HG02588 (cell line): ENCODE results near the gene NCKAP5.

Experiments used
- ATAC-seq: cut with Tn5 transposase; IDR thresholded peaks from one replicate; pipeline ENCODE4 v1.9.1; 2021; ENCODE audit warnings: mild to moderate bottlenecking, moderate library complexity; ENCODE audit not compliant: unreplicated experiment

The NCKAP5 gene

DNA sequence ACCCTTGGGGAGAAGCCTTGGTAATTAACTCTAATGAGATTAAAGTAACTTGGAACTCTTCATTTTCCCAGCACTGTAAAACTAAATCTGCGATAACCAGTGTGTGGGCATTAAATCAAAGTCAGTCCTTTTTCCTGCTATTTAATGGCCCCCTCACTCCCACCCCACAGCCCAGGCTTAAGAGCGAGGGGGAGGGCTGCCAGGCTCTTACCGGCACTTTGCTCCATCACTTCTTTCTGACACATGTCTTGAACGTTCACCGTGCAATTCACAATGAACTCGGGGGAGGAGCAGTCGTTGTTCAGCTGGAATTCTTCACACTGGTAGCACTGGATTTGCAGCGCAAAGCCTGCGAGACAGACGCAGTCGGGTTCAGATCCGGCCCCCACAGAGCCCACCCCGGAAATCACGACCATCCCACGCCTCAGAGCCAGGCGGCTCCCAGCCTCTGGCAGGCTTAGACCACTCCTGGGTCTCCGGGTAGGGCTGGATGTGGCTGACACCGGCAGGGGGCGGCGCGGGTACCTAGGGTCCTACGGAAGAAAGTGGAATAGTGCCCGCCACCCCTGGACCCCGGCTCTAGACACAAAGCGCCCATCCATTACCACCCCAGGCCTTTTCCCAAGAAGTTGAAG, 900.0 kb downstream of the NCKAP5 start:
- no peak for ATAC-seq

DNA sequence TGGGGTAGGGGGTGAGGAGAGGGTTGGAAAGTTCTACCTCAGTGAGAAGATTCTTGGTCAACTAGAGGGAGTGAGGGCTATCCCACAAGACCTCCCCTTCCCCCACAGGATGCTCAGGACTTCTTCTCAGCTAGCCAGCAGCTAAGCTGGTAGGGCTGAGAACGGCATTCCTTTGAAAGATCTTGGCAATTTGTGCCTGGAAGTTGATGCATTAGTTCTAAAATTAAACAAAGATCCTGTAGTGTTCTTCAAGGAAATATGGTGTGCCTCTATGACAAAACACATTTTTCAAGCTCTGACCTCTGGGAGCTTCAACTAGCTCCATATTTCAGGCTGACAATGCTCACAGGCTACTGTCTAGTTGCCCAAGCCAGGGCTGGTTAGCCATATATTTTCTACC, 900.6 kb downstream of the NCKAP5 start:
- ATAC-seq, result no peak

DNA sequence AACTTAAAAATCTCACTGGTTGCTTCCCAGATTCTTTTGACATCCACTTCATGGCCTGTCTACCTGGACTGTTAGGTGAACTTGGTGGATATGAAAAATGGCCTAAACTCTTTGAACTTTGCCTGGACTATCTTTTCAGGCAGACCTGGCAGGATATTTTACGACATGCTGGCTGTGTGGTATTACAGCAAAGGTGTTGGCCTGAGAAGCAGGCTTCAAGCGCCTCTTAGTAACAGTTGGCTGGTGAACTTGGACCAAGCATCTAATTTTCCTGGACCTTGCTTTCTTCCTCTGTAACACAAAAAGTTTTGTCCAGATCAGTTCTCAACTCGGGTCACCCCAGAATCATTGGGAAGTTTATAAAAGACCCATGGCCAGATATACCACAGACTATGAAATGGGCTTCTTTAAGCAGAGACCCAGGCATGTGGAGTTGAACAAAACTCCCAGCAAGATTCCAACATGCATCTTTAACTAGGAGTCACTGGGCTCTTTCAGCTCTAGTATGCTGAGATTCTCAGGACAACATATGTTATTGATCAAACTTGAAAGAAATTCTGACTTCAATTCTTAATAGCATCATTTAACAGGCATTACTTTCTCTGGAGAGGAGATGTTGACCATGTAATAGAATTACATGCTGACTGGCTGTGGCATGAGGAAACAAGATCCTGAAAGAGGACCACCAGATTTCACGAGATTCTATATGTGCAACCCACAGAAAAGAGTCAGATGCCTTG, 902.7 kb downstream of the NCKAP5 start:
- no peak for ATAC-seq

DNA sequence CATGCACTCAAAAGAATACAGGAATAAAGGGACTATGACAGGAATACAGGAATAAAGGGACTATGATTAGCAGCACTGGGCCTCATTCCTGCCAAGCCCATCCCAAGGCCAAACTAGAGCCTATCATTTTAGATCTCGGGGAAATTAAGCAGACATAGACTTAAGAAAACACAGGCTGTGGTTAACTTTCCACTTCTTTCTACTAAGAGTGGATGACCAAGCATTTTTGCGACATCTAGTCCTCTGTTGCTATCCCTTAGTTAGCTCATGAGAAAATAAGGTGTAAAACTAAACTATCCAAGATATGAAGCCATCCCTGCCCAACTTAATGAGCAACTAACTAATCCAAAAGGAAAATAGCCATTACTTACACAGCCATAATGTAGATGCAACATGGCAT, 904.2 kb downstream of the NCKAP5 start:
- ATAC-seq, result no peak

DNA sequence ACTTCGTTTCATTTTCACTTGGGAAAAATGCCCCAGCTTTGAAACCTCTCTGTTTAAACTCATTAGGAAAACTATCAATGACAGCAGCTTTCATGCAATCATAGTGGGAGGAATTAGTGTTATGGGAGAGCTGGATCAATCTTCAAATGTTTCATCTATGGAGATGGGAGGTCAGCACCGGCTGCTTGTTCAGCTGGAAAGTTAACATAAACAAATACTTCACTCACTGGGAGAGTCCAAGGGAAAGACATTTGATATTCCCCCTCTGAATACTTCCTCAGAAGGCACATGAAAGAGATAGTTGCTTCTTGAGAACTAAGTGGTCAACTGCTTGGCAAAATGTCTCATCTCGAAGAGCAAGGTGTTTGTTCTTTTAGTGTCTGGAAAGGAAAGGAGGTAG, 905.5 kb downstream of the NCKAP5 start:
- ATAC-seq, result no peak

DNA sequence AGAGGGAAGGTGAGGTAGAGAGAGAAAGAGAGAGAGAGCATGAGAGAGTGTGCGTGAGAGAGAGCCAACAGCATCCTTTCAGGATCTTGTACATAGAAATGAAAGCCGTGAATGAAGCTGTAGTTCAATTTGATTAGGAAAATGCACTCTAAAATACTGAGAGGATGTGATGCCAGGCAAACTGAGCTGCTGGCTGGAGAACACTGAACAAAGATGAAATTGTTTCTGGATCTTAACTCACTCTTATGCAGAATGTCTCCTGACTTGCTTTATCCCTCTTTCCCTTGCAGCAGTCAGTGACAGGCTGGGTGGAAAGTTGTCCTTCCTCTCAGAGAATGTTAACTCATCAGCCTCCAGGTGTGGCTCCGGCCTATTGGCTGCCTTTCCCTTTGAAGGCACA, 908.9 kb downstream of the NCKAP5 start:
- no peak for ATAC-seq

DNA sequence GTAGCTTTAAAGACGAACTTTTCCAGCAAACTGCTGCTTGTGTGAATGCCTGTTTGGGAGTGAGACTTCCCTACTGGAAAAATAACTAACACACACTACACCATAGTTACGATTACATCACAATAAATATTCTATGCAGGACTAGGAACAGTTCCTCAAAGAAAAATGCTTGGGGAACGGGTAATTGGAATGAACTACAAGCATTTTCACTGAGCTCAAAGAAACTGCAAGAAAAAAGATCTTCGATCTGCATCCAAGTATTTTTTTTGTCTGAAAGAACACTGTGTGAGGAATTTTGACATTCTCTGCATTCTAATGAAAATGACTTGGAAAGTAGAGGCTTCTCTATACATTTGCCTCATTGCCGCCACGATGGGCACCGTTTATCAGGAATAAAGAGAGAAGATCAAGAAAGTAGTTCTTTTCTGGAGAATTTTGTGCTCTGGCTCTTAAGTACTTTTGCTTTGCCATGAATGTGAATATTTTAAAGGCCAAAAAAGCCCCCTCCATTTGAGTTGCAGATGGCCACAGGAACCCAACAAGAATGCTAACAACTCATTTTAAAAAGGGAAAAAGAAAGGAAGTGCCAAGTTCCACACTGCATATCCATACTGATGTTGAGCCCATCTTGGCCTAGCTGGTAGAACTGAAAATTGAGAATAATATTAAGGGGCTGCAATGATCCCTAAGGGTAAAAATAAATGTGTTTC, 911.8 kb downstream of the NCKAP5 start:
- ATAC-seq, result no peak

DNA sequence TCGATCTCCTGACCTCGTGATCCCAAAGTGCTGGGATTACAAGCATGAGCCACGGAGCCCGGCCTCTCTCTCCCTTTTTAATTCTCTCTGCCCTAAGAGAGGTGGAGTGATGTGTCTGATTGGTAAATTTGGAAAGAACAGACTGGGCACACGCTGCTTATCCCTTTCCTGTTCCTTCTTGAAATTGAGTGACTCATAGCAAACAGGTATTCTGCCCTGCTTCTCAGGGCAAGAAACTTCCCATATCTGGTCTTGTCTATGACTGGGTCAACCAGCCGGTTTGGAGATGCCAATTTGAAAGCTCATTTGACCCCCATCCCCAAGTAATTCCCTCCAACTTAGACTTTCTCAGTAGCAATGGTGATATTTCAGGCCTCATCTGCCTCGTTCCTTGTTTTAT, 913.3 kb downstream of the NCKAP5 start:
- no peak for ATAC-seq

DNA sequence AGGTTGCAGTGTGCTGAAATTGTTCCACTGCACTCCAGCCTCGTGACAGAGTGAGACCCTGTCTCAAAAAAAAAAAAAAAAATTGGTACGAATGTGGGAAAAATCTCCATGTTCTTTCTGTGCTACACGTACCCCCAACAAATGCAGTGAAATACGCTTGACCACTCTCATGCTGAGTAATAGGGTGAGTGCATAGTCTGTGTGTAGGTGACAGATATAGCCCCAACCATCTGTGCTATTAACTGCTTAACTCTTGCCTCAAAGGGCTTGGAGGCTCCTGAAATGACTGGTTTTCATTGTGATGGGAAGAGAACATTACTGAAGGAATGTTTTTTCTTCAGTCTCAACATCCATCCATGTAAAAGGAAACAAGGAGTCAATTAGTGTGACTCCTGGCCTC, 913.9 kb downstream of the NCKAP5 start:
- ATAC-seq, result no peak

DNA sequence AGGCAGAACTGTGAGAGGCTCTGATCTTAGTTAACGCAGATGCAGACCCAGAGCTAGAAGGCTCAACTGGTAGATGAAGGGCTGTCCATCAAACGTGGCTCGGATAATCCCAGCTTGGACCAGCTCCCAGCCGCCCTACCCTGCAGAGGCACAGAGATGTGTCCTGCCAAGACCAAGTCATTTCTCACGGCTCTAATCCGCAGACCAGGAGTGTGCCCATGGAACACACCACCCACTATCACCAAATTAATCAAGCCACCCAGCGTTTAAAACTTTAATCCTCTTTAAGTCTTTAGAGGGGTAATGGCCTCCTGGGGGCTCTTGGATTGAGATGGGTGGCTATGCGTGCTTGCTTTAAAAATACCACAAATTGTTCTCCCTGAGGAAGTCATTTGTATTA, 915.8 kb downstream of the NCKAP5 start:
- no peak for ATAC-seq

DNA sequence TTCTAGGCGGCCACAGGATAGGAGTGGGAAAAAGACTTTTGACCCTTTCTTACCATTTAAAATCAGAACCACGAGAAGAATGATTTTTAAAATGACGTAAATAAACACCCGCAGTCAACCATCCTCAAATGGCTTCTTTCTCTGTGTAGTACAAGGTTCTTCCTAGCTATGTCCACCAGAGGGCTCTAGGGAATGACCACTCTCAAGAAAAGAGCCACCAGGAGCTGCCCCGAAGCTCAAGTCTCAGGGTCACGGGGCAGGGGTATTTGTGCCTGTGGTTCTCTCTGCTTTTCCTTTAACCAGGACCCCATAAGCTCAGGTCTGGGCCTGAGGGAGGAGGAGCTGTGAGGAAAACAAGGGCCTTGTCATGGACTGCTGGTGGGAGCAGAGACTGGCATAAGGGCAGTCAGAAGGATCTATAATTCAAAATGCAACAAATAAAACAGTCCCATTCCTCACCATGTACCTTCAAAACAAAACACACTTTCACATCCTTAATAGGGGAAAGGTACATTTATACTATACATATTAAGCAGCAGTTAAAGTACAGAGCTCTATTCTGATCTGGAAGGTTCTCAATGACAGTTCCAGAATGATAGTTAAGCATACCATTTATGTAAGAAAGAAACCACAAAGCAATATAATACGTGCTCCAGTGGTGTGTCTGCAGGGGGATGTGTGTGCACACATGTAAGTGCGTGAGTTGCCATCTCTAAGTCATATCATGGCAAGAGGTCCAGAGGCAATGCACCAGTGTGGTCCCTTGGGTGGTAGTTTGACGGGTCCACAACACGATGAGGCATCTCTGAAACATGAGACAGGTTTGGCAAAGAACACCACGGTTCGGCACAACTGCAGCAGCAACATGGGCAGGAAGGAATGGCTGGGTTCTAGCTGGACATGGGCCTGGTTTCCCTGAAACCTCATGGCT, 916.9 kb downstream of the NCKAP5 start:
- no peak for ATAC-seq

DNA sequence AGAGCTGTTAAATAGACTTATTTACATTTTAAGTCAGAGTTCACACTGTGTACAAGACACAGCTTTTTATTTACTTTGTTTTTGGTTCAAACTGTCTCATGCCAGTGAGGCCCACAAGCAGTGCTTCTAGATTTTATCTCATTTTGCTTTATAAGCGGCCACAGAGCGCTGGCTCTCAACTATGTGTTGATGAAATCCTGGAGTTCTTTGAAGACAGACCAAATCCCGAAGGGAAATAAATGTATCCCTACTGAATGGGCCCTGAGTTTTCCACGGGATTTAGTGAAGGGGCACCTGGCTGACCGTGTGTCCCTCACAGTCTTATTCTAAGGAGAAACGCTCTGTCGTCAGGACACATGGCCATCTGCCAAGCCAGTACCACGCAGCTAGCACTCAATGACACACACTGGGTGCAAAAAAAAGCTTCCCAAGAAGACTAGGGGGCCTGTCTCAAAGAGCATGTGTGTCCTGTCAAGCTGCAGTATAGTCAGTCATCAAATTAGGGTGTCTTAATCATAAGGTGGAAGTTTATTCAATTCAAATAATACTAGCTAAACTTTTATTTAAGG, 921.6 kb downstream of the NCKAP5 start:
- ATAC-seq, result no peak

DNA sequence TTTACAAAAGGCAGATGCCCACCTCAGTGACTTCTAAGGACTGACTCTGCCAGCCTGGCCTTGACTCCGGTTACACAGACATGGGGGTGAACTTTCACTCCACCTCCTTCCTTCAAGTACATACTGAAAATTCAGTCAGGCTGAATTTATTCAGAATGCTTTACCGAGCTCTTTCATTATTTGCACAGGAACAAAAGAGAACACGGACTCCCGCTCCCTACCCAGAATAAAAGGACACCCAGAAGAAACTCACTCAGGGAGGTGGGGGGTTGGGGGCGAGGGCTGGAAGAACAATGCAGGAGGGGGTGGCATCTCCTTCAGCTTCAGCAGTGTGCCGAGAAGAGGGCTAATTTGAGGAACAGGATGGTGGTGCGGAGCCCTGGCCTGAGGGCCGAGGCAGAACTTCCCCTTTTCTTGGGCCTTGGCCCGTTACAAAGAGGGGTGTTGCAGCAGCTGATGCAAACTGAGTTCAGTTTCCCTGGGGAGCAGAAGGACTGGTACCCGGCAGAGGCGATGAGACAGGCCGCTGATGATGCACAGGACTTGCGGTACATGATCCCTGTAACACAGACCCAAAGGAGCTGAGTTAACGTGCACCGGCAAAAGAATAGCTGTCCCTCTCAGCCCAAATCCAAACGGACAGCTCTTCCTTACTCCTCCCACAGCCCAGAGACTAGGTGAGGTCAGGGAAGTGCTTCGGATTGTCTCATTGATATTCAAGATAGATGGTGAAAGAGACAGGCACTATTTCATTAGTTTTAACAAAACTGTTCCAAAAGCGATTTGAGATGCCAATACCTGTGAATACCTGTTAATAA, 922.3 kb downstream of the NCKAP5 start:
- ATAC-seq, result peak; percentile 68

DNA sequence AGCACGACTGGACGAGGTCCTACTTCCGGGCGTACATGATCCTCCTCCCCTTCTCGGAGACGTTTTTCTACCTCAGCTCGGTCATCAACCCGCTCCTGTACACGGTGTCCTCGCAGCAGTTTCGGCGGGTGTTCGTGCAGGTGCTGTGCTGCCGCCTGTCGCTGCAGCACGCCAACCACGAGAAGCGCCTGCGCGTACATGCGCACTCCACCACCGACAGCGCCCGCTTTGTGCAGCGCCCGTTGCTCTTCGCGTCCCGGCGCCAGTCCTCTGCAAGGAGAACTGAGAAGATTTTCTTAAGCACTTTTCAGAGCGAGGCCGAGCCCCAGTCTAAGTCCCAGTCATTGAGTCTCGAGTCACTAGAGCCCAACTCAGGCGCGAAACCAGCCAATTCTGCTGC, 923.1 kb downstream of the NCKAP5 start:
- no peak for ATAC-seq

DNA sequence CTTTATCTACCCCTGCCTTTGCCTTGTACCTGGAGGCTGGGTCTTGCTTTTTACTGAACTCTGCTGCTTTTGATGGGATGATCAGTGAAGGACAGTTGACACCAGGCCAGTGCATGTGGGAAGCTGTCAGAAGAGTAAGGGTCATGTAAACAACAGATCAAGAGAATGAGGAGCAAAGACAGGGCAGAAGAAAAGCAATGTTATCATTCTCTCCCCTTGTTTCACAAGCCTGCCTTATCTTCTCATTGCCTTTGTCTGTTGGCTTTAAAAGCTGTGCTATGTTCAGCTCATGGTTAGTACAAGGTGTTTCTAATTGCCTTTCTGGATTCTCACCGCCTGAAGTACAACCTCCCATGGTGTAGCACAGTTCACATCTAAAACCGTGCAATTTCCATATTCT, 925.8 kb downstream of the NCKAP5 start:
- no peak for ATAC-seq

DNA sequence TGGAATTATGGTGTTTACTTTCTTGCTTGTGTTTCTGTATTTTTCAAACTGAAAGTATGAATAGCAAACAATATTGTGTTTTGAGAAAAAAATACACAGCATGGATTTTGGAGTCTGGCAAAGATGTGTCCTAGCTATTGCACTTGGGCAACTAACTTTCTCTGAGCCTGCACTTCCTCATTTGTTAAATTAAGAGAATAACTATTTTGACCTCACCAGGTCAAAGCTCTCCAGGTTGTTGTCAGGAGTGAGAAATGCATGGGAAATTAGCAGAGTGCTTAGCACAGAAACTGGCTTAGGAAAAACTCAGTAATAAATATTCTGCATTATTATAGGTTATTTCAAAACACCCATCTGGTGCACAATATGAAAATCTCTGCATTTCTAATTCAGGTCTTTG, 926.4 kb downstream of the NCKAP5 start:
- ATAC-seq, result no peak

DNA sequence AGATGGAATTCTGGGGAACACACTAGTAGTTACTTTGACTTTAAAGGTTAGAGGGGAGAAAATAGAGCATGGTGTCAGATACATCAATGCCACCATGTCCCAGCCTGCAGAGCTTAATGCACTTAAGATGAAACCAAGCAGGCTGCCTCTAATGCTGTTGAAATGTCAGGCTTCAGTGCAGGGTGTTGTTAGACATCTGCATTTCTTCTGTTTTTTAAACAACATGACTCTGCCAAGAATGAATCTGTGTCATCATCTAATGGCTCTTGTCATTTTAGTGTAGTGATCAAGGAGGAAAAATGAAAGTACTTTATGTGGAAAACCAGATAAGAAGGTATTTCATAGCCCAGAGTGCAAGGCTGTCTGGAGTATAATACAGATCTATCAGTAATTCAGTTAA, 928.1 kb downstream of the NCKAP5 start:
- no peak for ATAC-seq

DNA sequence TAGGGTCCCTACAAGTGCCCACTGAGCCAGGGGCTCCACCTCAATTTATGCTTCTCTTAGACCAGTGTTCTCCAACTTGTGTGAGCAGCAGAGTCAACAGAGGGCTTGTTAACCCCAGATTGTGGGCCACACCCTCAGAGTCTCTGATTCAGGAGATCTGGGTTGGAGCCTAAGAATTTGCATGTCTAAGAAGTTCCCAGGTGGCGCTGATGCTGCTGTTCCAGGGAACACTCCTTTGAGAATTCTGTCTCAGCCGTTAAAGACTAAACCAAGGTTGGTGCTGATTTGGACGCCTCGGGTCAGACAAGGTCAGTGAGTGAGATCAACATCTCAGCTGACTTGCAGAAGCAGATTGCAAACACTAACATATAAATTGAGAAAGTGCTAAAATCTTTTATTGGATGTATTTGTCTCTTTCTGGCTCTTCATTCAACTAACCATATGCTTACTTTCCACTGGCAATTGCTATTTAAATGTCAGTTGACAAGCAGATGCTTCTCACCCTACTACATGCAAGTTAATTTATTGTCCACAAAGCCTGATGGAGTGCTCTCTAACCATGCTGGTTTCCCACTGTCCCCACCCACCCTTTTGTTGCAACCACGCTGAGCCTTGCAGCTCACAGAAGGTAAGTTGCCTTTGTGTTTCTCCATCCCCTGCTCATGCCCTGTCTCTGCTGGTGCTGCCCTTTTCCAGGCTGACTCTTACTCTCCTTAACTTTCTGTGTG, 929.8 kb downstream of the NCKAP5 start:
- ATAC-seq, result no peak

DNA sequence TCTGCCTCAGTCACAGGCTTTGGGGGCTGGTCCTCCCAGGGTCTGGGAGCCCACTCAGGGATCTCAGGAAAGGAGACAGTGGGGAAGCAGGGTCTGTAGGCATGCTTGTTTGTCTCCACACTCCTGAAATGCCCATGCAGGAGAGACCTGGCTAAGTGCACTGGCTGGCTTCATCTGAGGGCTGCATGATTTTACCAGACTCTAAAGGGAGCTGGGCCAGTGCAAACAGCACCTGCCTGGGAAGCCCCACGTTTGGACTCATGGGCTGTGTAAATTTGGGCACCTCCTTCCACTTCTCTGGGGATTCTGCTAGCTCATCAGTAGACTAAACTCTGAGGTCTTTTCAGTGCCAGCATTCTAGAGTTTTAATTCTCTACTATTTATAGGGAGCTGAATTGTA, 931.9 kb downstream of the NCKAP5 start:
- ATAC-seq, result no peak
